ENCODE results near the gene GPR15LG.
A peak's percentile ranks its signal among the peaks of the same experiment; 100 is the strongest.

The GPR15LG gene

DNA sequence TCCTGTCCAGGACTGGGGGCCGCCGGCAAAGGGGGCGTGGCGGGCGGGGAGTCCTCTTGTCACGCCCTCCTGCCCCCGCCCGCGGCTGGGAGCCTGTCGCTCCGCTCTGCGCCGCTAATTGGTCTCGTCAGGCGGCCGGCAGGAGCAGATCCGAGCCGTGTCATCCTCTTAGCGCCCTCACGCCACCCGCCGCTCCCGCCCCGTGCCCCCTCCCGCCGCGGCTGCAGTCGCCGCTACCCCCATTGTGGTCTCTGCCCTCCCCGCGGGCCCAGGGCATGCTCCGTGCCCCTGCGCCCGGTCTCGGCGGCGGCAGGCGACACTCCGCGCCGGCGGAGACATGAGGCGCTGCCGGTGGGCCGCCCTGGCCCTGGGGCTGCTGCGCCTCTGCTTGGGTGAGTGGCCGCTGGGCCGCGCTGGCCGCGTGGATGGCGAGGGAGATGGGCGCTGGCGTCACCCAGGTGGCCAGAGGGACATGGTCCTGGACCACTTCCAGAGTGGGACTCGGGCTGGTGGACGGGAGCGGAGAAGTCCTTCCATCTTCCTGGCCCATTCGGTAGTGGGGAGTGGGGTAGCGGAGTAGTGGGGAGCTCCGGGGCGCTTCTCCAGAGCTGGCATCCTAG, 20.9 kb downstream of the GPR15LG start, which contains the start of gene CDHR1:
Gene CDHR1, plus strand, starts transcription at position 114 of the 620 bp plus-strand sequence. Its CDS starts 224 bp downstream, at position 338.
- peak; percentile 30 for DNase-seq

- DNase-seq = no peak
These were observed 21.6 kb downstream of the GPR15LG start for GRCh38 chr10:84195044-84195830.

DNA sequence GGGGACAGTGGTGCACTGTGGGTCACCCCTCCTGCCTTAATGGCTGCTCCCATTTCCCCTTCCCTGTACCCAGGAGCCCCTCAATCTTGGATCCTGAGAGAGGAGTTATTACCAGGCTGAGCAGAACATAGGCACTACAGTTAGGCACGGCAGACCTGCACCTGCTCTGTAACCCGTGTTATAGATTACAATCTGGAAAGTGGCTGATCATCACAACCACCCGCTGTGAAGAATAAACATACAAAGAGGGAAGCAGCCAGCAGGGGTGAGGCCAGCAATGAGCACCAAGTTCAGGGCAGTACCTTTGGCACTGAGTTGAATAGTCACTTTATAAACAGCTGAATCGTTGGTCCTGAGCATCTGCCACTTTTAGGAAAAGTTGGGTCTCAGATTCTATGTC, 22.5 kb downstream of the GPR15LG start:
- DNase-seq = no peak

DNA sequence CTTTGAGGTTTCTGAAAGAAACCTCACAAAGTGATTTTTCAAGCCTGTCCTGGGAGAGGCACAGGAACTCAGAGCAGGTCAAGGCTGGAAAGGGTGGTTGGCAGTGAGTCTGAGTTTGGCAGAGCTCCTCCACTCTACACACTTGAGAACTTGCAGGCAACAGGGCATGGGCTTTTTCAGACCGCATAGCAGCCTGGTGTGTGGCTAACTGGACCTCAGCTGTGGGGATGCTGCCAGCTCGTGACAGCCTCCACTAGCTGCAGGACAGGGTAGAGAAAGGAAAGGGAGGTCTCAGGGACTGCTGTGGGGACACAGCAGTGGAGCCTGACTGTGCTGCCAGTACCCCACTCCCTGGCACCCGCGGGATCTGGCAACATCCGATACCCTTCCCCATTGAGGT, 23.3 kb downstream of the GPR15LG start:
- DNase-seq = no peak

- DNase-seq = no peak
These were observed 24.0 kb downstream of the GPR15LG start for GRCh38 chr10:84197643-84198042.

DNA sequence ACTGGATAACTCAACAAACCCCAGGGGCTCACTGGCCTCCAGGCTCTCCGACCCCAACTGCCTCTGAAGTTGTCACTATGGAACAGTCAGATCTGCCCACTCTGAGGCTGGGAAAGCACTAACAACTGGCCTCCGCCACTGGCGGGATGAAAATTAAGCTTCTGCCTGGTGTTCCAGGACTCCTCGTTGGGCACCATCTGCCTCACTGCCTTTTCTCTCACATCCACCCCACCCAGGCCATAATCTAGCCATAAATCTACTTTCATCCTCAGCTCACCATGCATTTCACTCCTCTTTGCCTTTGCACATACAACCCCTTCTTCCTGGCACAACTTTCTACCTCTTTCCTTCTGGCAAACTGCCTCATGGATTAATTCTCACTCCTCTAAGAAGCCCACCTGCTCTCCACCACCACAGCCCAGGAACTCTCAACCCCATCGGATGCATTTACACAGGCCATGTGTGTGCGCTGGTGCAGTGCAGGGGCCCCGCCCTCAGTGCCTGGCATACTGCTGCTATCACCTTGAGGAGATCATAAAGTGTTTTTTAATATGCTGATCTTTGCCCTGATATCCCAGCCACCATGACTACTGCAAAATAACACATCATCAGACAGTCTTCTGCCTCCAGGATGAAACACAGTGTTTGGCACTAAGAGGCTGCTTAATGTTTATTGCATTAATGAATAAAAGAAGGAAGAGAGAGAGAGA, 24.8 kb downstream of the GPR15LG start:
- DNase-seq = no peak

GRCh38 chr10:84200537-84201243, 27.1 kb downstream of the GPR15LG start:
- DNase-seq = no peak

DNA sequence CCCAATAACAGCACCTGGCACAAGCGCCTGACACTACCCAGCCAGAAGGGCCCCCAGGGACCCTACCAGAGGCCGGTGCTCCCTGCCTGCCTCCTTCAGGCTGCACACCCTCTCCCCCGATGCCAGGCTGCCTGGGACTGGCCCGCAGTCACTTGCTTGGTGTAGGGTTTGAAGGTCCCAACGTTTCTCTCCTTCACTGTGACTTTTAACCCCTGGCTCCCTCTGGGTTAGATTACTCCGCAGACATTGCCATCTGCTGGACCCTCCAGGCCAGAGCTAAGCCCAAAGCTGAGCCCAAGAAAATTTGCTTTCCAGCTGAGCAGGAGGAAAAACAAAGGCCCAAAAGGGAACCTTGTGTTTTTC, 27.6 kb downstream of the GPR15LG start:
- no peak for DNase-seq

DNA sequence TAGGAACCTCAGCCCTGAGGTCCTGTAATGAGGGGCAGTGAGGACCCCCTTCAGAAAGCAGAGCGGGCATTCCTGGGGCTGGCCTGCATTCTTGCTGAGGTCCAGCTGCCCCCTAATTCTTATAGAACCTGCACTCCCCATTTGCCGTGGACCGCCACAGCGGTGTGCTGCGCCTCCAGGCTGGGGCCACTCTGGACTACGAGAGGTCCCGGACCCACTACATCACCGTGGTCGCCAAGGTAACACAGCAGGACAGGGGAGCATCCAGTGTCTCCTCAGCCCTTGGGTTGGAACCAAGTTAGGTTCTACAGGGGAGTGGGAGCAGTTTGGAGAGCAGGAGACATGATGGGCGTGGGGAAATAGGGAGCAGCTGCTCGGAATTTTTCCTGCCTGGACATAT, 28.1 kb downstream of the GPR15LG start:
- DNase-seq = no peak

DNA sequence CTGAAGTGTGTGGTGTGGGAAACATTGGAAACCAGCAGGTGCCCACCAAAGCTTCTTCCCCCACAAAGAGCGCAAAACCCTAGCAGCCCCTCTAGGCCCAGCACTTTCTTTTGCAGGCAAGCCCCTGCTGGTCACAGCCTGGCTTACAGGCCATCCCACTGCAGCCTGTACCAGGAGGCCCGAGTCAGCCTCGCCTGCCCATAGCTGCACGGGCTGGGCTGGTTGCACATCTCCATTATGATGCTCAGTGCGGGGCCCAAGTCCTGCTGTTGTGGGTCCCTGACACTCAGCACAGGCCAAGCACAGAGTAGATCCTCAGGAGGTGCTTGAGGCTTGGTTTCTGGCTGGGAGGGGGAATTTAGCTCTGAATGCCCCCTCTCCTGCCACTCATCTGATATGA, 28.7 kb downstream of the GPR15LG start:
- no peak for DNase-seq

GRCh38 chr10:84204122-84204521, 30.5 kb downstream of the GPR15LG start:
- no peak for DNase-seq

DNA sequence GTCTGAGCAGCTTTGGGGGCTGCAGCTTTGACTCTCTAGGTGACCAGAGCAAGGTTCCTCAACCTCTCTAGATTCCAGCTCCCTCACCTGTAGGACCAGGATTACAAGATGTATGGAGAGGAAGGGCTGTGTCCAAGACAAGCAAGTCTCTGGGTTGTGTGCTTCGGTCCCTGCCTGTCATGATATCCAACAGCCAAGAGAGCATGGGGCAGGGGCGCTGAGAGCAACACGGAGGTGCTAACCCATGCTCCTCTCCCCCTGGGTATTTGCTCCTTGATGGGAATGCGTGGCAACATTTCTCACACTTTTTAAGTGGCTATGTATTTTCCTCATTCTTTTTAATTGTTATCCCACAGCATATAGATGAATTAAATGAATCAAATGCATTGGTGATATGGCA, 31.0 kb downstream of the GPR15LG start:
- DNase-seq = no peak

DNA sequence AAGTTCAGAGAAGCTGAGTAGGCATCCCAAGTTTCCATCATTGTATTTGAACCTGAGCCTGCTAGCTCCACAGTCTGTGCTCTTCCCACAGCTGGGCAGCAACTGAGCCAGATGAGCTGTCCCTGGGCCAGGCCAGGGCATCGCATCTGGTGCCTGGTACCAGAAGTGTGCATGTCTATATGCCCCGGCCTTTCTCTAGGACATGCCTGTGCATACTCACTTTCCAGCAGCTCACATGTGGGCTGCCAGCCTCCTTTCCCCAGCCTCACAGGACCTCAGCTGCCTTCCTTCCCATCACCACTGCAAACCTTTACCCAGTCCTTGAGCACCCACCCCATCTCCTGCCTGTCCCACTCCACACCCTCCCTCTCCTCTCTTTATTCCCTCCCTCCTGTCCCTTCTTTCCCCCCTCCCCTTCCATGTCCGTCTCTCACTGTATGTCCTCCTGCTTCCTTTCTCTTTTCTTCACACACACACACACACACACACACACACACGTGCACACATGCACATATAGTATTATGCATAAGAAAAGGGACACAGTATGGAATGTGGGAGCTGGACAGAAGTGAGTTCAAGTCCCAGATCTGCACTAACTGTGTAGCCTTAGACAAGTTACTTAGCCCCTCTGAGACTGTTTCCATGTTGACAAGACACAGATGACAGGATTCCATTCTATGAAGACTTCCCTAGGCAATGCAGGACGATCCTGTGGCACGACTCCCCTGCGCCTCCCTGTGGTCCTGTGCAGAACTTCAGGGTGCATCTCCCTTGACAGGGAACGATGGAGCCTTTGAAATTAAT, 31.6 kb downstream of the GPR15LG start:
- peak; percentile 53 for DNase-seq

DNA sequence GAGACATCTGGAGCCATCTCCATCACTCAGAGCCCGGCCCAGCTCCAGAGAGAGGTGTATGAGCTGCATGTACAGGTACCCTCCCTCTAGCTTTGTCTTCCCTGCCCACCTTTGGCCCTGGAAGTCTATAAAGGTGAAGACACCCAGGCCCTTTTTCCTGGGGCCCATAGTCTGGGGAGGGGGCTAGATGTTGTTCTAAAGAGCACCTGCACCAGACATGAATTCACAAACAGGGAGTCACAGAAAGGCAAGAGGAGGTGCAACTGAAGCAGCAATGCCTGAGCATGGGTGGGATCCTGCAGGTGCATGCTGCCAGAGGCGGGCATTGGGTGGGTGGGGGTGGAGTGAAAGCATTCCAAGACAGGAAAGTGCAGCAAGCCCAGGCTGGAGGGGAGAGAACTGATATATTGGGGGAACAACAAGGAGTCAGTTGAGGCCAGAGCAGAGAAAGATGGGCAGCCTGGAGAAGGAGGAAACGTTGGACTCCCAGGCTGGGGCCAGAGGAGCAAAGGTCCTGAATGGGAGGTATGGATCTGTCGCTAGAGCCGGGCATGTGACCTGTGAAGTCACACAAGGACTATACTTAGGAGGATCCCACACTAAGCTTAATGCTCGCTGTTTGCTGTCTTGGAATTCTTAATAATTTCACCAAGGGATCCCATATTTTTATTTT, 32.4 kb downstream of the GPR15LG start:
- DNase-seq = no peak

DNA sequence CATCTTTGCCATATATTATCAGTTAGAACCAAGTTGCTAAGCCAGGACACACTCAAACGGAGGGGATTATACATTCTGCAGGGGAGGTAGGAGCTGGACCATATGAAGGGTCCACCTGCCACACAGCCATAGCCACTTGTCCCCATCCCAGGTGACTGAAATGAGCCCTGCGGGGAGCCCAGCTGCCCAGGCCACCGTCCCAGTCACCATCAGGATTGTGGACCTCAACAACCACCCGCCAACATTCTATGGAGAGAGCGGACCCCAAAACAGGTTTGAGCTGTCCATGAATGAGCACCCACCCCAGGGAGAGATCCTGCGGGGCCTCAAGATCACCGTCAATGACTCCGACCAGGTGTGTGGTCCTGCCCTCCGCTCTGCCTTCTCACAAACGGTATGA, 34.4 kb downstream of the GPR15LG start:
- DNase-seq = no peak

GRCh38 chr10:84211566-84211965, 38.0 kb downstream of the GPR15LG start:
- DNase-seq = no peak

GRCh38 chr10:84212014-84212413, 38.4 kb downstream of the GPR15LG start:
- DNase-seq = no peak

- DNase-seq = no peak
These were observed 39.5 kb downstream of the GPR15LG start for GRCh38 chr10:84213076-84213475.

- no peak for DNase-seq
These were observed 40.5 kb downstream of the GPR15LG start for GRCh38 chr10:84214046-84214572.

GRCh38 chr10:84214612-84215235, 41.1 kb downstream of the GPR15LG start:
- DNase-seq = peak; percentile 23

DNA sequence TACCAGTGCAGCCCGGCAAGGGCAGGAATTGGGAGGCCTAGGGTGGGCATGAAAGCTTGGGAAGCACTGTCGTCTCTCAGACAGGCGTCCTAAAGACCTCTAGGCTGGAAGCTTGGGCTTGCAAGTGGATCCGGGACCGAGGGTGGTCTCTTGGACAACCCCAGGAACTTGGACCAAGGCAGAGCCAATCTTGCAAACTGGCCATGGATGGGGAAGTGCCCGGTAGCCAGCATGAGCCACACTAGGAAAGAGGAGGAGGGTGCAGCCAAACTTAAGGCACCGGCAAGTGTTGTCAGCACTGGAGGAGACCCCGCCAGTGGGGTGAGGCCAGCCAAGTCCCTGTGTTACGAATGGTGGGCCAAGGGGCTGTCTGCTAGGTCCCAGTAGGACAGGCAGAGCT, 43.2 kb downstream of the GPR15LG start:
- DNase-seq = no peak
